ENCODE results near the gene CACNA1F.

Gene CACNA1F

GRCh38 chrX:49171752-49172279, 61.3 kb downstream of the CACNA1F start, which contains the start of gene PLP2:
PLP2 (plus strand) TSS chrX:49171898; CDS start chrX:49172001, 103 bp downstream.
- H3K4me1 ChIP-seq (ENCODE audit: insufficient read depth, low read length) = 0 out of 2 replicates have a peak, but pooled peaks cover 5% of the 10 kb centered on the region
- peaks cover 39% of the 10 kb centered on the region for H3K27me3 ChIP-seq (ENCODE audit: insufficient read depth, low read length)
- H3K4me3 ChIP-seq (ENCODE audit: low read length) = peak within 1 kb of the TSS; percentile 57
- H3K9me3 ChIP-seq (ENCODE audit: insufficient read depth, low read depth, low read length) = no peaks in the 10 kb centered on the region
- no peak within 1 kb of the TSS for H3K27ac ChIP-seq (ENCODE audit: low read depth, low read length)
- H3K36me3 ChIP-seq (ENCODE audit: insufficient read depth, low read length) = no peaks in the 10 kb centered on the region
- 1% methylated on average over 46 of the region's 46 CpGs for WGBS
- no peak within 1 kb of the TSS for H3K9ac ChIP-seq (ENCODE audit: low read depth, low read length)

GRCh38 chrX:49167740-49168108, 65.4 kb downstream of the CACNA1F start:
- no peaks in the 10 kb centered on the region for H3K9me3 ChIP-seq (ENCODE audit: insufficient read depth, low read depth, low read length)
- H3K4me1 ChIP-seq (ENCODE audit: insufficient read depth, low read length) = peaks cover 10% of the 10 kb centered on the region; the same call in 1 of the 2 replicates
- no peak overlapping the region for H3K9ac ChIP-seq (ENCODE audit: low read depth, low read length)
- peaks cover 43% of the 10 kb centered on the region for H3K27me3 ChIP-seq (ENCODE audit: insufficient read depth, low read length)
- WGBS = 100% methylated on average over 2 of the region's 3 CpGs
- peak overlapping the region; percentile 56 for H3K4me3 ChIP-seq (ENCODE audit: low read length)
- no peak overlapping the region for H3K27ac ChIP-seq (ENCODE audit: low read depth, low read length)
- H3K36me3 ChIP-seq (ENCODE audit: insufficient read depth, low read length) = no peaks in the 10 kb centered on the region

GRCh38 chrX:49166914-49167739, 66.0 kb downstream of the CACNA1F start:
- Histone ChIP-seq H3K9me3 (ENCODE audit: insufficient read depth, low read depth, low read length) (no peaks in the 10 kb centered on the region), H3K9ac (ENCODE audit: low read depth, low read length) (0 out of 2 replicates have a peak overlapping the region, but pooled peaks have one; percentile 19), H3K4me1 (ENCODE audit: insufficient read depth, low read length) (peaks cover 10% of the 10 kb centered on the region; the same call in 1 of the 2 replicates), H3K27ac (ENCODE audit: low read depth, low read length) (no peak overlapping the region), H3K4me3 (ENCODE audit: low read length) (peak overlapping the region; percentile 56), H3K36me3 (ENCODE audit: insufficient read depth, low read length) (no peaks in the 10 kb centered on the region), H3K27me3 (ENCODE audit: insufficient read depth, low read length) (peaks cover 43% of the 10 kb centered on the region)
- 5% methylated on average over 34 of the region's 35 CpGs for WGBS

GRCh38 chrX:49165901-49166881, 66.9 kb downstream of the CACNA1F start:
- H3K9ac ChIP-seq (ENCODE audit: low read depth, low read length) = no peak overlapping the region
- H3K4me3 ChIP-seq (ENCODE audit: low read length) = peak overlapping the region; percentile 56
- H3K36me3 ChIP-seq (ENCODE audit: insufficient read depth, low read length) = no peaks in the 10 kb centered on the region
- peaks cover 40% of the 10 kb centered on the region for H3K27me3 ChIP-seq (ENCODE audit: insufficient read depth, low read length)
- H3K9me3 ChIP-seq (ENCODE audit: insufficient read depth, low read depth, low read length) = no peaks in the 10 kb centered on the region
- WGBS = 5% methylated on average over 60 of the region's 61 CpGs
- H3K27ac ChIP-seq (ENCODE audit: low read depth, low read length) = no peak overlapping the region
- H3K4me1 ChIP-seq (ENCODE audit: insufficient read depth, low read length) = peaks cover 10% of the 10 kb centered on the region; the same call in 1 of the 2 replicates

GRCh38 chrX:49164589-49165360, 68.4 kb downstream of the CACNA1F start:
- no peaks in the 10 kb centered on the region for H3K36me3 ChIP-seq (ENCODE audit: insufficient read depth, low read length)
- H3K9me3 ChIP-seq (ENCODE audit: insufficient read depth, low read depth, low read length) = no peaks in the 10 kb centered on the region
- no peak overlapping the region for H3K4me3 ChIP-seq (ENCODE audit: low read length)
- no peak overlapping the region for H3K27ac ChIP-seq (ENCODE audit: low read depth, low read length)
- peaks cover 38% of the 10 kb centered on the region for H3K27me3 ChIP-seq (ENCODE audit: insufficient read depth, low read length)
- 94% methylated on average over 31 of the region's 31 CpGs for WGBS
- H3K9ac ChIP-seq (ENCODE audit: low read depth, low read length) = no peak overlapping the region
- peaks cover 10% of the 10 kb centered on the region; the same call in 1 of the 2 replicates for H3K4me1 ChIP-seq (ENCODE audit: insufficient read depth, low read length)

- Histone ChIP-seq H3K4me1 (ENCODE audit: insufficient read depth, low read length) (peaks cover 10% of the 10 kb centered on the region; the same call in 1 of the 2 replicates), H3K4me3 (ENCODE audit: low read length) (peak overlapping the region; percentile 63), H3K9me3 (ENCODE audit: insufficient read depth, low read depth, low read length) (no peaks in the 10 kb centered on the region), H3K27me3 (ENCODE audit: insufficient read depth, low read length) (peaks cover 36% of the 10 kb centered on the region), H3K27ac (ENCODE audit: low read depth, low read length) (peak overlapping the region; percentile 75), H3K36me3 (ENCODE audit: insufficient read depth, low read length) (no peaks in the 10 kb centered on the region), H3K9ac (ENCODE audit: low read depth, low read length) (peak overlapping the region; percentile 66)
- 2% methylated on average over 69 of the region's 69 CpGs for WGBS
These were observed 69.4 kb downstream of the CACNA1F start for GRCh38 chrX:49163555-49164419.

GRCh38 chrX:49162620-49163019, 70.5 kb downstream of the CACNA1F start, which contains the start of gene MAGIX:
MAGIX (plus strand) TSS chrX:49162758; CDS start chrX:49162890, 132 bp downstream.
- H3K9ac ChIP-seq (ENCODE audit: low read depth, low read length) = no peak within 1 kb of the TSS
- peaks cover 36% of the 10 kb centered on the region for H3K27me3 ChIP-seq (ENCODE audit: insufficient read depth, low read length)
- WGBS = 11% methylated on average over 22 of the region's 28 CpGs

GRCh38 chrX:49161632-49162031, 71.5 kb downstream of the CACNA1F start:
- no peak overlapping the region for H3K4me3 ChIP-seq (ENCODE audit: low read length)
- H3K36me3 ChIP-seq (ENCODE audit: insufficient read depth, low read length) = no peaks in the 10 kb centered on the region
- no peaks in the 10 kb centered on the region for H3K9me3 ChIP-seq (ENCODE audit: insufficient read depth, low read depth, low read length)
- no peak overlapping the region for H3K9ac ChIP-seq (ENCODE audit: low read depth, low read length)
- H3K27me3 ChIP-seq (ENCODE audit: insufficient read depth, low read length) = peaks cover 31% of the 10 kb centered on the region
- 79% methylated on average over 4 of the region's 5 CpGs for WGBS
- no peak overlapping the region for H3K27ac ChIP-seq (ENCODE audit: low read depth, low read length)
- H3K4me1 ChIP-seq (ENCODE audit: insufficient read depth, low read length) = peaks cover 5% of the 10 kb centered on the region; the same call in 1 of the 2 replicates

More at GRCh38 chrX:49162620-49163019, 70.5 kb downstream of the CACNA1F start, which contains the start of gene MAGIX:
- Histone ChIP-seq H3K4me3 (ENCODE audit: low read length) (peak within 1 kb of the TSS; percentile 63), H3K27ac (ENCODE audit: low read depth, low read length) (no peak within 1 kb of the TSS), H3K9me3 (ENCODE audit: insufficient read depth, low read depth, low read length) (no peaks in the 10 kb centered on the region), H3K36me3 (ENCODE audit: insufficient read depth, low read length) (no peaks in the 10 kb centered on the region), H3K4me1 (ENCODE audit: insufficient read depth, low read length) (peaks cover 6% of the 10 kb centered on the region; the same call in 1 of the 2 replicates)

- Histone ChIP-seq H3K4me1 (ENCODE audit: insufficient read depth, low read length) (peaks cover 5% of the 10 kb centered on the region; the same call in 1 of the 2 replicates), H3K27me3 (ENCODE audit: insufficient read depth, low read length) (peaks cover 29% of the 10 kb centered on the region), H3K36me3 (ENCODE audit: insufficient read depth, low read length) (no peaks in the 10 kb centered on the region), H3K9ac (ENCODE audit: low read depth, low read length) (no peak overlapping the region), H3K4me3 (ENCODE audit: low read length) (no peak overlapping the region), H3K27ac (ENCODE audit: low read depth, low read length) (no peak overlapping the region), H3K9me3 (ENCODE audit: insufficient read depth, low read depth, low read length) (no peaks in the 10 kb centered on the region)
- WGBS = no CpG with 5 or more reads among the region's 2 CpGs
These were observed 72.2 kb downstream of the CACNA1F start for GRCh38 chrX:49160908-49161307.

Measured in HUES64 (cell line).